ENCODE data around the gene DPY19L1.
"Not testable (repeated sequence)": the region's sequence is repeated elsewhere in the genome, so short reads cannot be mapped to it uniquely, and the experiment has no call there.

The DPY19L1 gene

DNA sequence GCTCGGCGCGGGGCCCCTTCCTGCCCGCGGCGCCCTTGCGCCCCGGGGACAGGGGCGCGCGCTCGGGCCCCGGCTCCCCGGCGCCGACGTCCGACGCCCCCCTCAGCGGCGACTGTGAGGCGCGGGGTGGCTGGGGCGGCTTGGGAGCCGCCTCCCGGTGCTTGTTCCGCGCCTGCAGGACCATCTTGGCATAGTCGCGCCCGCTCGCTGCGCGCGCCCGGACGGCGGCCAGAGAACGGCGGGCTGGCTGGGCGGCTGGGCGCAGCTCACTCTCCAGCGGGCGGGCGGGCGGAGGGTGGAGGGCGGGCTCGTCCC, at the start of gene DPY19L1:
Gene DPY19L1, minus strand, starts transcription at position 275 of the 315 bp plus-strand sequence. Its CDS starts 91 bp downstream, at position 184.
- DNase-seq: no peak

GRCh38 chr7:35079517-35079916, 42.2 kb upstream of the DPY19L1 start:
- DNase-seq: not testable (repeated sequence)

GRCh38 chr7:35074008-35074407, 36.7 kb upstream of the DPY19L1 start:
- DNase-seq: not testable (repeated sequence)

GRCh38 chr7:35072950-35073827, 35.9 kb upstream of the DPY19L1 start:
- not testable (repeated sequence) for DNase-seq

GRCh38 chr7:35069084-35069483, 31.8 kb upstream of the DPY19L1 start:
- DNase-seq: not testable (repeated sequence)

DNA sequence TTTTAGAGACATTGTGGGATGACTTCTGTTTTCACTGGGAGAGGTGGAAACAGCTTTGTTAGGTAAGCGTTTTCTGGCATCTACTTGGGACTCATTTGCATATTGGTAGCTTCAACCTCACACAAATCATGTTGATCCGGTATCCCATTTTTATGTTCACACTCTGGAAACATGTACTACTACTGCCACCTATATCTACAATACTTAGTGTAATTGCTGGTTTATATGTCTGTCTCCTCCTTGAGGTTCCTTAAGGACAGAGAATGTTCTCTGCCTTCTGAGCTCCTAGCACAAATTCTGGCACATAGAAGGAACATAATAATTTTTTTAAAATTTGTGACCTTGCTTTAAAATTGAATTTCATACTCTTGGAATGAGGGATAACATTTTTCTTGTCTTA, 28.1 kb upstream of the DPY19L1 start:
- DNase-seq: not testable (repeated sequence)

- not testable (repeated sequence) for DNase-seq
Observed at GRCh38 chr7:35058571-35058970, 21.3 kb upstream of the DPY19L1 start.

DNA sequence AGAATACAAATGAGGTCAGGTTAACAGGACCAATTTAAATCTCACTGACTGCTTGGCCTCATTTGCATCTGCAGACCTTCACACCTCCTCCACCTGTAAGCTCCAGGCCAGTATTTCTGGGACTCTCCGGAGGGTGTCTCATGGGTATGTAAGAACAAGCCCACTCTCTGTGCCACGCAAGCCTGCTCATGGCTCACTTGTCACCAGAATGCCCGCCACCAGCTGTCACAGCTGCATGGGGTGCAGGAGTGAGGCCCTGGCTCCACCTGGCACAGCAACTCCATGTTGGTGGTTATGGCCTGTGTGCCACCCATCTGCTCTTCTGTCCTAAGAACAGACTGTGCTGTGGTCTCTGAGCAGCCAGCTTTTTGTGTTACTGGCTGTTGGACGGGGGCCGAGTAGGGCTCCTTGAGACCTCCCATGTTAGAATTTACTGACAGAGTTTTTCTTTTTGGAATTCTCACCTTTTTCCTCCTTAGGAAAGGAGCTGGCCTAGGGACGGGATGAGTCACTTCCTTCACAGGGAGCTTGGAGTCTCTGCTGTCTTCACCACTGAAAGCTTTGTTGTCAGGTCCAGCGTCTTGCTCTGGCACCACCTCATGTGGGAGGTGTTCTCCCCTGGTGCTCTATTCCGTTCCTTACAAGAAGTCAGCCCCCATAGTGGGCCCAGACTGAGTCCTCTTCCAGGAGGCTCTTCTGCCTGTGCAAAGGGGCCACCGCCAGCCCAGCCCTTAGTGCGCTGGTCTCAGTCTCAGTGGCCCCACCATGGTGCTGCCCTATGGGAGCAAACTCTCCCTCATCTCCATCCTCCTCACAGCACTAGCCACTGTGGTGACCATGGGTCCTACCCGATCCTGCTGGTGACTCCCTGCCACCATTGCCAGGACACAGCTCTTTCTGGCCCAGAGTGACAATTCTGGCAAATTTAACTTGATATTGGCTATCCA, 20.5 kb upstream of the DPY19L1 start:
- not testable (repeated sequence) for DNase-seq

DNA sequence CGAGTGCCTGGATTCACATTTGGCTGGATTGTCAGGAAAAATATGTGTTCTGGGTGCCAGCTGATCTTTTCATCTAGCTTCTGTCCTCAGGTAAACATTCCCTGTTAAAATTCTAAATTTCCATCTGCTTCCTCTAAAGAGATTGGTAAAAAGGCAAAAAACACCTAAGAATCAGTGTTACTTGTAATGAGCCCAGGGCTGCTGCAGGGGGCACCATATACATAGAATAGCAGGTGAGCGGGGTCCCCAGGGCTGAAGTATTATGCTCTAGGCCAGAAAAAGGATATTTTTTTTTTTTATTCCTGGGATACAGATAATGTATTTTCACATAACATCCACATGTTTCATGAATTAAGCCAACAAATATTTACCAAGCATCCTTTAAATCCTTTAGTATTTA, 18.4 kb upstream of the DPY19L1 start:
- not testable (repeated sequence) for DNase-seq

DNA sequence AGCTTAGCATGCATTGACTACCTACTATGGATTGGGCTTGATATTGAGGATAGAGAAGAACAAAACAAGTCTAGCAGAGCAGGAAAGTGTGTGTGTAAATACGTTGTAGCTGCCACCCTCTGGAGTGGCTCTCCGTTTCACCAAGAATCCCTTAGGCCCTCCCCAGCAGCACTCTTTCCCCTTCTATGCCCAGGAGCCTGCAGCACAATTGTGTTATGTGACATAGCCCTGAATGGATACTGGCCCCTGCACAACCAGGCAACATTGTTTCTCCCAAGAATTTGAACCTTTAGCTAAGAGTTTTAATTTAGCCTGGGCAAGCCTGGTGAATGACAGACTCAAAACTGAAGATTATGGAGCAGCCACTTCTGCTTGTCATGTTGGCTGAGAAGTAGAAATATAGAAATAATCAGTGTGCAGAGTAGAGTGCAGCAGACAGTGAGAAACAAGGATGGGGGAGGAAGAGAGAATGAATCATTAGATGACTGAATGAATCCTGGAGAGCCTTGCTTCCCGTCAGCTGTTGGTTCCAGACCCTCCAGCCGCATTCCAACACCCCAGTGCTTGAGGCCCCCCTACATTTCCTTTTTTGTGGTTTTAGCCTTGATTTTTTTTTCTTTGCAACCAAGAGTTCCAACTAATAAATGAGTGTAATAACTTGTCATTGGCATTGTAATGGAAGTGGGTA, 16.3 kb upstream of the DPY19L1 start:
- not testable (repeated sequence) for DNase-seq

GRCh38 chr7:35048390-35048789, 11.1 kb upstream of the DPY19L1 start:
- DNase-seq: not testable (repeated sequence)

GRCh38 chr7:35047912-35048305, 10.6 kb upstream of the DPY19L1 start:
- not testable (repeated sequence) for DNase-seq

DNA sequence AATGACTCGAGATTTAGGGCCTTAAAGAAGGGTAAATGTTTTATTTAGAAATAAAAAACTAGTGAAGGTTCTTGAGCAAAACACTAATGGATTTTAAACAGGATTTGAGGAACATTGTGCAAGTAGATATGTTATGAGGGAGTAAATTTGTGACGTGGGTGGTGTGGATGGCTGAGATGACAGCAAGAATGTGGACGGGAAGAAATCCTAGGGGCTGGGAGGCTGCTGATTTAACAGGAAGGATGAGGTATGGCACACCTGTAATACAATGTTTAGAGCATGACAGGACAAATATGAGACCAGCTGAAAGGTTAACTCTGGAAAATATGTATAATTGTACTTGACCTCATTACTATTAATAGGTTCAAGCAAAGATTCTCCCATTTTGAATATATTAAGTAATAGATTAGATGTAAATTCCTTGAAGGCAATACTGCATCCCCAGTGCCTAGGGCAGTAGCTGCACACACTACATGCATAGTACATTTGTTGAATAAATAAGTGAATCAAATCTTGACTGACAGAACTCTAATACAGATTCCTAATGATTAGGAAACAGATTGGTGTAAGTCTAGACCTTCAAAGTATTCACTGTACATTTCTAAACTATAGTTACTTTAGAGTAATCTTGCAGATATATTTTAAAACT, 10.1 kb upstream of the DPY19L1 start:
- not testable (repeated sequence) for DNase-seq

GRCh38 chr7:35043301-35043700, 6.0 kb upstream of the DPY19L1 start:
- not testable (repeated sequence) for DNase-seq

DNA sequence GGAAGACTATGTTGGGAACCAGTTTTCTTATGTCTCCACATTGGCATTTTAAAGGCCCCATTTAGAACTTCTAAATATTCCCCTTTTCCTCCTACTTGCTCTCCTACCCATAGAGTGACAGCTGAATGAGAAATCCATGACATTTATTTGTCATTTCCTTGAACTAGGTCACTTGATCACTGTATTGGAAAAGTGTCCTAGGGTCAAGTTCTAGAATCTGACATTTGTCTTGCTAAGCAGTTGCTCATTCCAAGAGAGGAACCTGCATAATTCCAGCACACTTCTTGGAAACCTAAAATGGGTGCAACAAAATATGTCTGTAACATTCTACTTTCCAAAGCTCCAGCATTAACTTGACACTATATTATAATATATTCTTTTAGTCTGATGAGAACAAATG, 3.6 kb upstream of the DPY19L1 start:
- DNase-seq: no peak

- DNase-seq: no peak
Observed at GRCh38 chr7:35039343-35039742, 2.1 kb upstream of the DPY19L1 start.

- no peak for DNase-seq
Observed at GRCh38 chr7:35038354-35038753, 1.1 kb upstream of the DPY19L1 start.

DNA sequence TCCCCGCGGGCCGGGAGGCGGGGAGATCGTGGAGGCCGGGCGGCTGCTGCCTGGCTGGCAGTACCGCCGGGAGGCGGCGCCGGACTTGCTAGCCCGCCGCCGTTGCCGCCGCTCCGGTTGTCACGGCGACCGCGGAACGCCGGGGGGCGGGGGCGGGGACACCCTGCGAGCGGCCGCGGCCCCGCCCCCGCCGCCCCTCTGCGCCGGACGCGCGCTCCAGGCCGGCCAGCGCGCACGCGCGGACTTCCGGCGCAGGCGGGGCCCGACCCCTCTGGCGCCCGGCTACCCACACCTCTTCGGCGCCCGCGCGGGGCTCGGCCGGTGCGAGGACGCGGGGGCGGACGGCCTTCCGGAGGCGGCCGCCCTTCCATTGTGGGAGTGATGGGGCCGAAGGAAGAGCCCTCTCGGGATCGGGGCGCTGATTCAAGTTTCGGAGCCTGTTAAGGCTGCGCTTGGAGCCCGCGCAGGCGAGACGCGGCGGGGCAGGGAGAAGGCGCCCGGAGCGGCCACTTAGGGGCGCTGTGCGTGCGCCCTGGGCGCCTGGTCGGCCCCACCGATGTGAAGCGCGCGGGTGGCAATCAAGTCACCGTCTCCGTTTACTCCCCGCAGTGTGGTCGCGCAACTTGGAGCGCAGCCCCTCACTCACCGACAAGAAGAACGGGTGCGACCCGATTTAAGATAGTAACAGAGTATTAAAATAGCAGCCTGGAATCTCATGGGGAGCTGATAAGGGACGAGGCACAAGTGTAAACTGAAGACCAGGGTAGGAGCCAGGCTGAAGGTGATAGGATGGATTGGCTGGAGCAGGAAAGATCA, 449 bp upstream of the DPY19L1 start:
- DNase-seq: peak; percentile 92

- DNase-seq: peak; percentile 54
Observed at GRCh38 chr7:35036361-35037171, 719 bp downstream of the DPY19L1 start.

GRCh38 chr7:35035511-35035961, 1.7 kb downstream of the DPY19L1 start:
- peak; percentile 53 for DNase-seq
